HG02798 (cell line): ENCODE measurements around the gene POLN.

Experiments
- ATAC-seq: cut with Tn5 transposase; IDR thresholded peaks from one replicate; pipeline ENCODE4 v1.9.1; 2021; ENCODE audit warnings: mild to moderate bottlenecking; ENCODE audit not compliant: unreplicated experiment, poor library complexity

Gene POLN

GRCh38 chr4:2264481-2265041 lies 22.6 kb upstream of the POLN start:
- ATAC-seq: no peak

DNA sequence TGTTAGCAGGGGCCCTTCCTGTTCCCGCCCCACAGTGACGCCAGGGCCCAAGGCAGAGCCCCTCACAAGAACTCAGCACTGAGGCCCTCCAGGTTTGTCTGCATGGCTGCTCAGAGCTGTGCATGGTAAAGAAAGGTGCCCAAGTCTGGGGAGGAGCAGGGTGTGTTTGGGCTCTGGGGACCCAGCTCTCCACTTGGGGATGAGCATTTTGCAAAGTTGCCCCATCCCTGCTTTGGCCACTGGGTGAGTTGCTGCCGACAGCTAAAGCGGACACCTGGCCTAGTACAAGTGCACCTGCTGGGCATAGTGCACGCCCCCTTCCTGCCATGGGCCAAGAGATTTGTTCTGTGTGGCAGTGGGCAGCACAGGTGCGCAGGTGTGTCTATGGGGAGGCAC lies 22.0 kb upstream of the POLN start:
- ATAC-seq: no peak

- ATAC-seq: no peak
Measured at GRCh38 chr4:2262944-2263250, 21.0 kb upstream of the POLN start.

- ATAC-seq: peak; percentile 91
Measured at GRCh38 chr4:2262145-2262943, 20.4 kb upstream of the POLN start.

- ATAC-seq: no peak
Measured at GRCh38 chr4:2261853-2262144, 19.9 kb upstream of the POLN start, which contains the start of gene MXD4. TSS of gene MXD4 (minus strand) at chr4:2262109. CDS start at chr4:2261980, 129 bp downstream.

DNA sequence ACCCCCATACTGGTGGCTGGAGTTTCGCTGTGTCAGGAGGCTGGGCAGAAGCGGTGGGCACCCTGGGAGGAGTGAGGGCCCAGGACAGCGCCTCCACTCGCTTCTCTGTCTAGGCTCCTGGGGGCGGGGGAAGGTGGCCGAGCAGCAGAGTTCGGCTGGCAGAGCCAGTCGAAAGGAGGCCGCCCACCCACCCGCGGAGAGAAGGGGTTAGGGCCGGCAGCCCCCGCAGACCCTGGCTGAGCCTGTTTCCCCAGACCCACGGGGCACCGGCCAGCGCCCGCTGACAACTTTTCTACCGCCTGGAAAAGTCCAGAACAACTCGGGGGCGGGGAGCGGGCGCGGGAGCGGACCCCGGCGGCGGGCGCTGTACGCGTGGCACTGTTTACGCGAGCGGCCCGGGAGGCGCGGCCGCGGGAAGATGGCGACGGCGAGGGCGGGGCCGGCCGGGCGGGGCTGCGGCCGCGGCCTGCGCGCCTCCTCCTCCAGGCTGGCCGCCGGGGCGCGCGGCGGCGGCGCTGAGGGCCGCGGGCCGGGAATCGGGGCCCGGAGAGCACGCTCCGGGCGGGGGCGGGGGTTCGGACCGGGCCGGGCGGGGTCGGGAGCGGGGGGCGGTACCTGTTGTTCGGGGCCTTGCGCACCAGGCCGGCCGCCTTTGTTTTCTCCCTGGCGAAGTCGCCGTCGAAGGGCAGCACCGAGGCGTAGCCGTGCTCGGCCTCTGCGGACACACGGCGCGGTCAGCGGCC lies 19.4 kb upstream of the POLN start:
- peak; percentile 20 for ATAC-seq

GRCh38 chr4:2260344-2261109 lies 18.6 kb upstream of the POLN start:
- ATAC-seq: no peak

DNA sequence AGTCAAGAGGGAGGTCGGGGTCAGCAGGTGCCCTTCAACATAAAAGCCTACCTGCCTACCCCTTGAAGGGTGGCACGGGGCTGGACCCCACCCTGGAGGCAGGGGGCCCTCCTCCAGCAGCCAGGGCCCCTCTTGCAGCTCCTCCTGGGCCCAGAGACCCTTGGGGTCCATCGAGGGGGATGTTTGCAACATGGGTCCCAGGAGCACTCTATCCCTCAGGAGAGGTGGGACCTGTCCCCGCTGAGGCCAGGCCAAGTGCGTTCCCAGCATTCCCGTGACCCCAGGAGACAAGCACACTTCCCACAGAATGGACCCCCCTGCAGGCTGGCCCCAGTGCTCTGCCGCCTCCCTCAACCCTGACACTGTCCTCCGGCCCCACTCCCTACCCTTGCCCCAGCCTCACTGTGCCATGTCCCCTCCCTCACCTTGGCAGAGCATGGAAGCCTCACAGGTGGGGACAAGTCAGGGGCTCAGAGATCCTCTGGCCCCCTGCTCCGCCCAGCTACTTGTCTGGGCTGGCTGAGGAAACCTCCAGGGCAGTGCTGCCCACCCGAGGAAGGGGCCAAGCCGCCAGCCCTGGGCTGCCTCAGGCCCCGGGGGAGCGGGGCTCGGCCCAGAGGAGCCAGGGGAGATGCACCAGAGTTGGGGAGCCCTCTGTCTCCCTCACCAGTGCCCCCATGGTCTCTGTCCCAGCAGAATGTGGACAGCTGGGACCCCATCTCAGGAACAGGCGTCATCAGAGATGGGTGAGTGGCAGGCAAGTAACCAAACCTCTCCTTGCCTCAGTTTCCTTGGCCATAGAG lies 17.8 kb upstream of the POLN start:
- no peak for ATAC-seq

GRCh38 chr4:2259036-2259540 lies 17.2 kb upstream of the POLN start:
- ATAC-seq: no peak

DNA sequence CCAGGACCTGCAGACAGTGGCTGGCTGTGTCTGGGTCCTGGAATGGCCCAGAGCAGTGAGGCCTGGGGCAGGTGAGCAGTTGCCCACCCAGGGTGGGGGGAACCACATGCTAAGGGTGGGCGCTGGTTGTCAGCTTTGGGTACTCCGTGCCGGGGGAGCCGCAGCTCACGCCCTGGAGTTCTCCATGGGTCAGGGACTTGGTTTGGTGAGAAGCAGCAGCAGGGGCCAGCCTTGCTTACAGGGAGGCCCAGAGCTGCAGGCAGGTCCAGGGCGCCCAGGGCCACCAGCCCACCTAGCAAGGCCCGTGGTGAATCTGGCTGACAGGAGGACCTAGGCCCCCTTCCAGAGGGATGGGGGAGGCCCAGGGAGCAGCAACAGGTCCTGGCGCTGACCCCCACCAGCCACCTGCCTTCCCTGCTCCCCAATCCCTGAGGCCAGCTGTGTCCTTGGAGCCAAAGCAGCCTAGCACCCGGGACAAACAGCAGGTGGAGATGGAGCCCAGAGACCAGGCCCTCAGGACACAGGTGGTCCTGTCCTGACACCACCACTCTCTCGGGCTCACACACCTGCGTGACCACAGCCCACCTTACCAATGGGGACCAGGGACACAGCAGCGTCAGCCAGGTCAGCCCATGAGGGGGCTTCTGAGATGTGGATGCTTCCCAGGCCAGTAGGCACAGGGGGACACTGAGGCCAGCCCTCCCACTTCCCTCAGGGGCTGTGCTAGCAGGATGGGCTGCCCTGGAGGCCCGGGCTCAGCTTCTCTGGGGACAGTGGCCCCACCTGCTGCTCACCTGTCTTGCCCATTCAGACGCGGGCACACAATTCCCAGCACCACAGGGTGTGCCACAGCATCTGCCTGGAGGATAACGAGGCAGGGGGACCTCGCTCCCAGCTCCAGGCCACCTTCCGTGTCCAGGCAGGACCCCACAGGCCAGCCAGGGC lies 16.4 kb upstream of the POLN start:
- no peak for ATAC-seq

- no peak for ATAC-seq
Measured at GRCh38 chr4:2257361-2258081, 15.6 kb upstream of the POLN start.

DNA sequence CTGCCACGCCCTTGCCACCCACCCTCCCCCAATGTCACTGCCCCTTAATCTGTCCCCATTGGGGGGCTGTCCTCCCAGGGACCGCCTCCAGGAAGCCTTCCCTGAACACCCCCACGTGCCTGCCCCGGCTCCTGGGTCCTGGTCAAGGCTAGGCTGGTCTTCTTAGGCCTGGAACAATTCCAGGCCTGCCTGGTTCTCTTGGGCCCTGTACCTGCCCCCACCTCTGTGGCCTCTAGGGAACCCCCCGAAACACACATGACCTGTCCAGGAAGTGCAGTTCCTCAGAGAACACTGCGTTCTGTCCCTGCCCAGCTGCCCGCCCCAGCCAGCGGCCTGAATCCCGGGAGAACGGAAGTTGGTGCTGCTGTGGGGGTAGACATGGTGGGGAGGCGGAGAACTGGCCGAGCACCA lies 14.9 kb upstream of the POLN start:
- ATAC-seq: no peak

GRCh38 chr4:2256156-2256731 lies 14.3 kb upstream of the POLN start:
- no peak for ATAC-seq

DNA sequence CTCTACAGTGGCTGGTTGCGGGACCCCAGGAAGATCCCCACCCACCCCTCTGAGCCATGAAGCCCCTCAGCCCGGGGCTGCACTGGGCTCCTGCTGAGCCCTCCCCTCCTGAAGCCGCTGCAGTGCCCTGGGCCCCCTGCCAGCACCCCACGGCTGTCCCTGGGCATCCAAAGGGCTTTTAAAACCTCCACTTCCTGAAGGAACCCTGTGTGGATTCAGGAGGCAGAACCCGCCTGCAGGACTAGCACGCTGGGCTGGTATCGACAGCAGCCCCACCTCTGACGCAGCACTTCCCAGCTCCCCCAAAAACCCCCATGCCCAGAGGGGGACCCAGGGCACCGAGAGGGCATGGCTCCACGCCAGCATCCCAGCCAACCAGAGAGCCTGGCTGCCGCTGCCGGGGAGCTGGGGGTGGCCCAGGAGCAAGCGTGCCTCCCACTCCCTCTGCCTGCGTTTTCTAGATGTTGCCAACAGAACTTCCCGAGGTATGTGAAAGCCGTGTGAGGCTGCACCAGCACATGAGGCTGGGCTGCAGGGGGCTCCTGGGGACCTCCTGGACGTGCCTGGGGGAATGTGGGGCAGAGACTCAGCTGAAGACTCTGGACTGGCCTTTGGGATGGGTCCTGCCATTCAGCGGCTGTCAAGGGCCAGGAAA lies 13.7 kb upstream of the POLN start:
- no peak for ATAC-seq

GRCh38 chr4:2254665-2255500 lies 13.0 kb upstream of the POLN start:
- no peak for ATAC-seq
